AG08396 (cell line): ENCODE measurements around the gene RALGDS.

Experiments
- DNase-seq: peaks from one replicate; pipeline ENCODE4 v3.0.0; 2012; ENCODE audit warnings: low spot score, mixed read lengths

RALGDS gene

DNA sequence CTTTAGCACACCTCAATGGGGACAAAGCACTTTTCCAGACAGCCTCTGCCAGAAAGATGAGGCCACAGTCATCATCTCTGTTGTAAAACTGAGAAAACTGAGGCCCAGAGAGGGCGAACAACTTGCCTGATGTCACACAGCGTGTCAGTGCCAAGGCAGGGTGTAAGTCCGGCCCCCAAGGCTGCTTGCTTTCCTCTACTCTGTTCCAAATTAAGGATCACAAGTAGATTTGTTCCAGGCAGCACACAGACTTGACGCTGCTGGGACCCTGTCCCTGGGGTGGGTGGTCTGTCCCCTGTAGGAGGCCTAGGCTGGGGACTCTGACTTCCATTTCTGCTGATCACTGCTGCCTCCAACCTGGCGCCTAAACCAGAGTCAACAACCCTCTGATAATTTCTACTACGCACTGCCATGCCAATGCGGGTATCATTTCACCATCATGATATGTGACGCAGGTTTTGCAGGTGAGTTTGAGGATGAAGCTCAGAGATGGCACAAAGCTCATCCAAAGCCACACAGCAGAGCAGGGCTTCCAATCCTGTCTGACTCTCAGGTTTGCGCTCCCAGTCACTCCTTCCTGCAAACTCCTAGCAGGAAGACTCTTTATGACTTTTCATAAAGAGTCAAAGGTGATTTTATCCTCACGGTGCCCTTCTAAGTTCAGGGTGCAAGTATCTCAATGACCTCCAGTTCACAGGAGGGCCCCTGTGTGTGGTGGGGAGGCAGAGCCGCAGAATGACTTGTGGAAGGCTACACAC lies 13.5 kb upstream of the RALGDS start:
- DNase-seq, result no peak

DNA sequence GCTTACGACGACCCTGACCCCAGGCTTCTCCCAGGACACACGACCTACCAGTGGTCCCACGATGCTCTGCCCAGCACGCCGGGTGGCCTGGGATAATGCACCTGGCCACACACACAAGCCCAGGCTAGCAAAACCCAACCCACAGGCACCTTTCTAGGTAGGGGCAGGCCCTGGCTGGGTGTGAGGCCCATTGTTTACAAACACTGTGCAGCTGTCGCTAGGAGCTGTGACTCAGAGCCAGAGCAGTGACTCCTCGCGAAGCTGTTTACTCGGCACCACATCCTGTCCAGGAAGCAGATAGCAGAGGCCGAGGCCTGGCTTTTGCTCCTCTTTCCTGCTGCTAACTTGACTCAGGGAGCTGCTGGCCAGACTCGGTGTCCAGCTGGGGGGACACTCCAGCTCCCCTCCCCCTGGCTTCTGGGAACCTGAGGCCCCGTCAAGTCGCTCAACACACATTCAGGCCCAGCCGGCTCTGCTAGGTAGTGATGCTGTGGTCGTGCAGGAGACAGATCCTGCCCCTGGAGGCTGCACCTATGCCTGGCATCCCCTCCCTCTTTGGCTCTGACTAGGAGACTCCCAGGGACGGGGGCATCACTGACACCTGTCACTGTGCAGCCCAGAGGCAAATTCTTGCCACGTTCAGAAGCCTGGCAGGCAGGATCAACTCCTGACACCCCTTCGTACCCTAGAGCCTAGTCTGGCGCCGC lies 12.8 kb upstream of the RALGDS start:
- peak; percentile 98 for DNase-seq

DNA sequence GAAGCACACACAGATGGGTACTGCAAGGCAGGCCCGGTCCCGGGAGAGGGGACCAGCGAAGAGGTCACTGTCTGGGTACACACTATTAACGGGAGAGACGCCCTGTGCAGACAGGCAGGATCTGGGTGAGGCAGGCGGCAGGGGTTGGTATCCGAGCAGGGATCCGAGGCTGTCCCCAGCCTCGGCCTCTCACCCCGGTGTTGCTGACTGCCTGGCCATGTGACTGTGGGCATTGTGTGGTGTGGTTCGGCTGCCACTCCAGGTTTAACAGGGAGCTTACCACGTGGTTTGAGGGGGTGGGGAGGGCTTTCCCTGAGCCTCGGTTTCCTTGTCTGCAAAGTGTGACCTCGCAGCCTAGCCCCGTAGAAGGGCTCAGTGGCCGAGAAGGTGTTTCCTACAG lies 11.1 kb upstream of the RALGDS start:
- no peak for DNase-seq

DNA sequence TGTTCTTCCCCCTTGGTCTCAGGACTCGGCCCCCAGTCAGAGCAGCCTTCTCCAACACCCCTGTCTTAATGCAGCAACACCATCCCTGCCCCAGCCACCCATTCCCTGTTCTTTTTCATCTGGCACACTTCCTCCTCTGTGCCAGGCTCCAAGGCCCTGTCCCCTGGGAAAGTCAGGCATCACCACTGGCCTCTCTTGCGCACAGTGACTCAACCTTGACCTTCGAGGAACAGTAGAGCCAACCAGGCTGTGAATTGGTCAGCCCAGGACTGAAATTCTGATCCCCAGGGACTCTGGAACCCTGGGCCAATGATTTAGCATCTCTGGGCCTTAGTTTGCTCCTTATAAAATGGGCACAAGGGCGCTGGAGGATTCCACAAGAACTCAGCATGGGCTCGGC lies 10.5 kb upstream of the RALGDS start:
- no peak for DNase-seq

DNA sequence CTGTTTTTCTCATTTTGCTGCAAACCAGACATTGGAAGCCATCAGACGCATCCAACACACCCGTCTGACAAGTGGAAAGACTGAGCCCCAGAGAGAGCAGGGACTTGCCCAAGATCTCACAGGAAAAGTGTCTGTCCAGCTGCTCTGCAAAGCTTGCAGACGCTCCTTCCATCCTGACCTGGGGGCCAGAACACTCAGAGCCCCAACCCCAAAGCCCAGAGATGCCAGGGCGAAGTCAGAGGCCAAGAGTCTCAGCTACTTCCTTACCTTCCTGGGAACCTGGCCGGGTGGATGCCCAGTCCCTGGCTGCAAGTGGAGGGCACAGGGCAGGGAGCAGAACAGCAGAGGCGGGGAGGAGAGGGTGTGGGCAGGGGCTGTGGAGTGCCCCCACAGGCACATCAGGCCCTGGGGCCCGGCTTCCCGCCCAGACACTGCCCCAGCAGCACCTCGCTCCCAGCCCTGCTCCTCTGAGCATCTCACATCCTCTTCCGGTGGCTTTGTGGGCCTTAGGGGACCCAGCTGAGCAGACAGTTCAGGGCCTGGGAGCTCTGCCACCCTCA lies 9.7 kb upstream of the RALGDS start:
- DNase-seq, result no peak

DNA sequence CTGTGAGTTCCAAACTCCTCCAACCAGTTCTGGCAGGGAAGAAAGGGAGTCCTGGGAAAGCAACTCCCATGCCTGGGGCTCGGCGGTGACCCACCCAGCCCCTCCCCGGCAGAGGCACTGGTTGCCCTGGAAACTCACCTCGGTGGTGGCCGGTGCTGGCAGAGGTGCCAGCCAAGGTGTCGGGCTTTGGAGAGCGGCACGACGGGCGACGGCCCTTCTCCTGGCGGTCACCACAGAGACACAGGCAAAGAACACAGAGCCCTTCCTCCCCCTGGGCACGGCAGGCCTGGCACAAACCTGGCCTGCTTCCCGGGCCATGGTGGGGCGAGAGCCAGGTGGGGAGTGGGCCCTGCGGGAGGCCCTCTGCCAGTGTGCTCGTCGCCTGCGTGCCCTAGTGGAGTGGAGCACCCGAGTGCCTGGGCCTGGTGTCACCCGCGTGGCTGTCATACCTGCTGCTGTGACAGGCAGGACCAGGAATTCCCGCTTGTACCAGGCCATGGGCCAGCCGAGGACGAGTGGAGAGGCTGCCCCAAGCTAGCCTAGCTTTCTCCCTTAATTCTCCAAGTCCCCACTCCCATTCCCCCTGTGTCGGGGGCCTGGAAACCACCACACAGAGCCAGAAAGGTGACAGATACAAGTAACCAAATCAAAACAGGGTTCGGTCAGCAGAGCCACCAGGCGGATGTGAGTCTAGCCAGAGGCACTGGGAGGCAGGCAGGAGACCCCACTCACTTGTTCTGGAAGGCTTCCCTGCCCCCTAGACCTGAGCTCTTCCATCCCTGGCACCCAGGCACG lies 8.2 kb upstream of the RALGDS start:
- no peak for DNase-seq

DNA sequence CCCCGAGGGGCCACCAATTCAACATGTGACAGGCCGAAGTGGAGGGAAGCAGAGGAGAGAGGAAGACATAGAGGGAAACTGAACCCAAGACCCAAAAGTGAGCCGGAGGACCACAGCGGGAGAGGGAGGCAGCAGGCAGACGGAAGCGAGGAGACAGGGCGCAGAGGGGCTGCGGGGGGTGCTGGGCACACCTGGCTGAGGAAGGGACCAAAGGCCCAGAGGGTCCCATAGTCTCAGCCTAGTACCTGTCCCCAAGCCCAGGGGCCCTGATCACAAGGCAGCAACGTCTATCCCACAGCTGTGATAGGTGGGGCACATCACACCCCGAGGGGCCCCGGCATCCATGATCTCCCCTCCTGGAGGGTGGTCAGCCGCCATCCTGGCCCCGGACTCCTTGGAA lies 7.1 kb upstream of the RALGDS start:
- no peak for DNase-seq

DNA sequence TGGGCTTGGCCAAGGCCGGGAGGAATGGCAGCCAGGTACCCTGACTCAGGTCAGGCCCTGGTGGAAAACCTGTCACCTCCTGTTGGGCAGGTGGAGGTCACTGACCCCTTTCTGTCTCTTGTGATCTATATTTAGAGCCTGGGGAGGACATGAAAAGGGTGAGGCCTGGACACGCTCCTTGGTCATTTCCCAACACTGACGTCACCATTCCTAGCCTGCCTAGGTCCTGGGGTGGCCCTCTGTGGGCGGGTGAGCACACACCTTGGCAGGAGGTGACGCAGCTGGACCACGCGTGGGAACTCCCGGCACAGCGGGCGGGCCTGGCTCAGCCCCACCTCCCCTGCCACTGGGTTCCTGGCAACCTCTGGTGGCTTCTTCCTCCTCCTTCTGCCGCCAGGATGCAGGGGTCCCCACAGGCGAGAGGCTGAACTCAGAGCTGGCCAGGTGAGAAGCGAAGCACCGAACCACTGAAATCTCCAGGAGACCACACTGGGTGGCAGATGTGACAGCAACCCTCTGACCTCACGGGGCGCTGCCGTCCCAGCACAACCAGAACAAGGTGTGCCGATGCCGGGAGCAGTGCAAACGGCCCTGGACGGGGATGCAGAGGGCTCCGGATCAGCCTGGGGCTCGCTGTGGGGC lies 6.4 kb upstream of the RALGDS start:
- DNase-seq, result no peak

DNA sequence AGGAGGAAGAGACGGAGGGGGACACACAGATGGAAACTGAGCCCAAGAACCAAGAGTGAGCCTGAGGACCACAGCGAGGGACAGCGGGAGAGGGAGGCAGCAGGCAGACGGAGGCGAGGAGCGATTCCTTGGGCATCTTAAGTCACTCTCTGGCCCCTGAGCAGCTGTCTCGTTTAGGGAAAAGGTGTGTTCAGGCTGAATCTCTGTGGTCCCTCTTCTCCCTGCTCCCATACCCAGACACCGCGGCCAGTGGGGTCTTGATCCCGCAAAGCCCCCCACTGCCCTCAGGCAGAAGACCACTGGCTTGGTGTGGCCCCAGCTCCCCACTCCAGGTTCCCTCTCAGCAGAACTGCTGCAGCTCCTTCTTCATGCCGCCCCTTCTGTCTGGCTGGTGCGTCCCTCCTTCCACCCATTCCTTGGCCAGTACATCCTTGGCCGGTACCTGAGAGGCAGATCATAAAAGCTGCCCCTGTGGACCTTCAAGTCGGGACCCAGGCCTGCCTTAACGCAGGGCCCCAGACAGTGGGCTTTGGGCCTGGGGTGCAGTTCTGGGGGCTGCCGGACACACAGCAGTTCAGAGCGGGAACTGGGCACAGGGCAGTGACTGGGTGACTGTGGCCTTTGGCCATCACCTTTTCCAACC lies 5.8 kb upstream of the RALGDS start:
- DNase-seq, result no peak

DNA sequence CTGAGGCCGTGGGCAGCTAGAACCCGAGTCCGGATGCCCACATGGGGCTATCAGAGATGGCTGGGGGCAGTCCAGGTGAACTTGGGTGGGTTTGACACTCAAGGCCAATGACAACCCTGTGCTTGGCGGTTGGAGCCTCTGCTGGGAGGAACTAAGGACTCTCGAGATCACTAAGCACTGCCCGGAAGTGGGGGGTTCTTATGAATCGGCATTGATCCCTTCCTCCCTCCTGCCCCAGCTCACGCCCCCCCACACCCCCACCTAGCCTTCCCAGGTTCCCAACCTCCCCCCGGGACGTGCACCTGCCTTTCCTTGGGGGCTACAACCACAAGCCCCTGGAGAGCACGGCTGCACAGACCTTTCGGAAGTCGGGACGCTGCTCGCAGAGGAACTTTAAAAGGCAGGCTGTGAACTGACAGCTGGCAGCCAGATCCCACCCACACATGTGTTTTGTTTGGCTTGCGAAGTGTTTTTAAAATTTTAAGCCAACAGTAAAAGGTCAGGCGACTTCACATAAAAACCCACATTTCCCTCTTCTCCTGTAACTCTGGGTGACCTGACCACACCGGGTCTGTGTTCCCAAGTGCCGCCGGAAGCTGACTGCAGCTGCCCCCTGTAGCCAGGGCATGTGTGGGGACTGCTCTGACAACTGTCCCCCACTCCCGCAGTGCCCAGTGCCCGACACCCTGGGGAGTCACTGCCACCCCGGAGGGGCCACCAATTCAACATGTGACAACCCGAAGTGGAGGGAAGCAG lies 5.1 kb upstream of the RALGDS start:
- DNase-seq, result peak; percentile 68

DNA sequence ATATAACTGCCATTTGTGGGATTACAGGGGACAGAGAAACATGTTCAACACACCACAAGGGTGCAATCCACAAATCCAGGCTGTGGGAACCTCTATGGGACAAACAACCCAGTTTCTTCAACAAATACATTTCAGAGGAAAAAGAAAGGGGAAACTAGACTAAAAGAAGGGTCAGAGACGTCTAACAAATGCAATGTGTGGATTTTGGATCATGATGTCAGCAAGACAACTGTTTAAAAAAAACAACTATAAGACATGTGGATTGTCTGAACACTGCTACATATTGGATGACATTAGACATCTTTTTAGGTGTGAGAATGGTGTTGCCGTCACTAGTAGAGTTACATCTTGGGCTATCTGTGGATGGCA lies 3.9 kb upstream of the RALGDS start:
- no peak for DNase-seq

DNA sequence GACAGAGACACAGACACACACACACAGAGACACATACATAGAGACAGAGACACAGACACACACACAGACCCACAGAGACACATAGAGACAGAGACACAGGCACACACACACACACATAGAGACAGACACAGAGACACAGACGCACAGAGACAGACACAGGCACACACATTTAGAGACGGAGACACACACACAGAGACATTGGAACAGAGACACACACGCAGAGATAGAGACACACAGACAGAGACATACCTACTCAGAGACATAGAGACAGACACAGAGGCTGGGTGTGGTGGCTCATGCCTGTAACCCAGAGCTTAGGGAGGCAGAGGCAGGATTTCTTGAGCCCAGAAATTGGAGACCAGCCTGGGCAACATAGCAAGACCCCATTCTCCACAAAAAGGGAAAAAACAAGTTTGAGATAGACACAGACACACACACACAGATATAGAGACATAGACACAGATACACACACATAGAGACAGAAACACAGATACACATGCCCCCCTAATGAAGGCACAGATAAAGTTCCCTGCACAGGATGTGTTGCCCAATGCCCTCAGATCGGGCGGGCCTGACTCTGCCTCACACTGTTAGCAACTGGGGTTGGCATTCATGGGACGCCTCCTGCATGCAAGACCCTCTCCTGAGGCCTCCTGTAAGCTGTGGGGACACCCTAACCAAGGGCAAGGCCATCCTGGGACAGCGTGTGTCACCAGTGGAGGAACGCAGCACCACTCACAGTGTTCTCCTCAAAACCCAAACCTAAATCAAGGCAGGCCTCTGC lies 3.3 kb upstream of the RALGDS start:
- DNase-seq, result no peak

DNA sequence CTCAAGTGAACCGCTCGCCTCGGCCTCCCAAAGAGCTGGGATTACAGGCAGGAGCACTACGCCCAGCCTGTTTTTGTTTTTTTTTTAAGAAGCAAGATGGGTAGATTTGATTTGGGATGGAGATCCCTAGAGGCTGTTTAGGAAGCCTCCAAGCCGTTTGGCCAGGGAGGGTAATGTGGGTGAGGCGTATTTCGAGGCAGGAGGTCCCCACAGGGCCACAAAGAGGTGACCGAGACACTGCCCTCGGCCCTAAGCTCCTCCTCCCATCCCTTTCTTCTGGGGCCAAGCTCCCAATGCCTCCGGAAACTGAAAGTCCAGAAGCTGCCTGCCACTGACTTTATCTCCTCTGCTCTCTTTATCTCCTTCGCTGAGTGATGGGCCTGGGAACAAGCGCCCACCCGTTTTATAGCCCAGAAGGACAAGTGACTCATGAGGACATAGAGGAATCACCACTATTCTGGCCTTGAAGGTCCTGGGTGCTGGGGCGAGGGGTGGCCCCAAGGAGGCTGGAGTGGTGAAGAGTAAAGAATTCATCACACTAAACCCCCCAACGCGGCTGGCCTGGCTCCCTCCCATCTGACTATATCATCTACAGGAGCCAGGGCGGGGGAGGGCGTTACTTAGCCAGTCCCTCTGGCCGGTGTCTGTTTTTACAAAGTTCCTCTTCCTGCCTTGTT lies 2.0 kb upstream of the RALGDS start:
- no peak for DNase-seq

DNA sequence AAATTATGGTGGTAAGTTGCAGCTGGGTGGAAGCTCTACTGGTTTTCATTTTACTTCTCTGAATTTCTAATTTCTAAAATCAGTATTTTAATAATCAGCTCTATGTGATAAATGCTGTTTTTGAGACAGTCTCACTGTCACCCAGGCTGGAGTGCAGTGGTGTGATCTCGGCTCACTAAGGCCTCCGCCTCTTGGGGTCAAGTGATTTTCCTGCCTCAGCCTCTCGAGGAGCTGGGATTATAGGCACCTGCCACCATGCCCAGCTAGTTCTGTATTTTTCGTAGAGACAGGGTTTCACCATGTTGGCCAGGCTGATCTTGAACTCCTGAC lies 1.5 kb upstream of the RALGDS start:
- no peak for DNase-seq

DNA sequence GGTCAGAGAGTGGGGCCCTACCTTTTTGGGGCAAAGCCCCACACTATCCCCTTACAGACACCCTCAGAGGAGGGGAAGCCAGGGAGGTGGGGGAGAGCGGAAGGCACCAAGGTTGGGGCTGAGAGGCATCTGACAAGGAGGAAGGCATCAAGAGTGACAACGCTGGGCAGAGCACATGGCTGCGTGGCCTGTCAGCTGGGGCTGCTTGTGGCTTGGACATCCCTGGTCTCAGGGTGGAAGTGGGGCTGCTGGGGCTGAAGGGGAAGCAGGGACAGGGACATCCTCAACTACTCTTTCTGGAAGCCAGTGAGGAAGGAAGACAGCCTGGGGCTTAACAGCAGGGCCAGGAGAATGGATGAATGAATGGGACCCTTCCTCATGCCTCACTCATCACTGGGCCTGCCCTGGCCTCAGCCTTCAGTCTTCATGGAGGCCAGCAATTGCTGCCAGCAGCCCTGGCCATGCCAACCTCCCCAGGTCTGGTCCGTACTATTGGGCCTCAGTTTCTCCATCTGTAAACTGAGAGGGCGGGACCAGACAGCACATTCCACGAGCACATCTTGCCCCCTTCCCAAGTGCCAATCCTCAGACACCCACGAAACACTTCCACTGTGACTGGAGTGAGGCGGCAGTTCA lies 993 bp upstream of the RALGDS start:
- DNase-seq, result no peak

DNA sequence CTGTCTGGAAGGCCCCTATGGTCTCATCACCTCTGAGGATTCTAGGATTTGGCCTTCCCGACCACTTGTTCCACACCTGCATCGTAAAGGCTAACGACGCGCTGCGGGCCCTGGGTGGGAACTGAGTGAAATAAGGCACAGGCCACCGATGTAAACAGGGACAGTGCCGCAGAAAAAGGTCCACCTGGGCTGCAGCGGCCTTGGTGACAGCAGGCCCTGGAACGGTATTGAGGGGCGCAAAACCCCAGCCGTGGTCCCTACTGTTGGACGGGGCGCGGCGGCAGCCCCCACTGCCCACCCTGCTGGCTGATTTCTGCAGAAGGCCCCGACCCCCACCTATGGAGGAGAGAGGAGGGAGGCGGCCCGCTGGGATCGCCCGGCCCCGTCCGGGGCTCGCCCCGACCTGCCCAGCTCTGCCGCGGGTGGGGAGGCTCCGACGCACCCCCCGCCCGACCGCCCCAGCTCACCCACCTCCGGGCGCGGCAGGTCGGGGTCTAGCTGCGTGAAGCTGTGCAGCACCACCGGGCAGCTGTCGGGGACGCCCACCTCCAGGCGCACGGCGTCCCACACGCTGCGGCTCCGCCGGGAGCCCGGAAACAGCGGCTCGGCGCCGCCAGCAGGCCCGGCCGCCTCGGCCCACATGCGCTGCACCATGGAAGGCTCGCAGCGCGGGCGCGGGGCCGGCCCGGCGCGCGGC lies 391 bp downstream of the RALGDS start:
- DNase-seq, result no peak

DNA sequence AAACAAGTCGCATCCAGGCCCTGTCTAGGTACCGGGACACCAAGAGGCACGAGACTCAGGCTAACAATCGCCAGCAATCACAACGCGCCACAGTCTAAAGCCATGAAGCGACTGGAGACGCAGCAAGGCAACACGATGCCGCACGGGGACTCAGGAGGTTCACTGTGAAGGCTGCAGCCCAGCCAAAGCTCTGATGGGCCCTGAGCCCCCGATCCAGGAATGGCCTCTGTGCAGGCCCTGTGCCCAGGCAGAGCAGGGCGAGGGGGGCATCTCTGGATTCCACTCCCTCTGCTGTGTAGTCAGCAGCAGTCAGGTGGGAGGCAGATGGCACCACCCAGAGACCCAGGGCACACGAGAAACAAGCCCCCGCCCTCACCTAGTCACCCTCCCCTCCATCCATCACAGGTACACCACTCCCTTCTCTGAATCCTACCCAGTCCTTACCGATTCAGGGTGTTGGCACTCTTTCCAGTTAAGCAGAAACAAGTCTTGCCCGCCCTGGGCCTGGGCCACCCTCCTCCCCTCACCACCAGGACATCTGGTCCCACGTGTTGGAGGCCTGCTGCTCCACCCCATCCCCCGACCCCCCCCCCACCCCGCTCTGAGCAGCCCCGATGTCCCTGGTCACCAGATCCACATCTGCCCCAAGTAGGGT lies 1.1 kb downstream of the RALGDS start:
- DNase-seq, result no peak
